Measurements from ENCODE around the gene MCM3AP.
A peak's percentile ranks its signal among the peaks of the same experiment; 100 is the strongest.
"Not testable (repeated sequence)": the region's sequence is repeated elsewhere in the genome, so short reads cannot be mapped to it uniquely, and the experiment has no call there.

MCM3AP gene

GRCh38 chr21:46243325-46243724, 42.1 kb downstream of the MCM3AP start:
- no peak overlapping the region for H3K27ac ChIP-seq (ENCODE audit: low read length)
- H3K9me3 ChIP-seq (ENCODE audit: control insufficient read depth, insufficient read depth, low read length): no peaks in the 10 kb centered on the region
- H3K27me3 ChIP-seq (ENCODE audit: control insufficient read depth, insufficient read depth, low read length): no peaks in the 10 kb centered on the region
- no peak overlapping the region for H3K4me3 ChIP-seq (ENCODE audit: low read length)
- WGBS (ENCODE audit: insufficient coverage, insufficient read length): no CpG with 5 or more reads among the region's 8 CpGs
- DNase-seq (ENCODE audit: low read depth, low spot score): no peak
- no peaks in the 10 kb centered on the region for H3K4me1 ChIP-seq (ENCODE audit: control insufficient read depth, insufficient read depth, low read length)
- peaks cover 43% of the 10 kb centered on the region for H3K36me3 ChIP-seq (ENCODE audit: control insufficient read depth, insufficient read depth, low read length)

- WGBS (ENCODE audit: insufficient coverage, insufficient read length): no CpG with 5 or more reads among the region's 1 CpG
- H3K4me1 ChIP-seq (ENCODE audit: control insufficient read depth, insufficient read depth, low read length); H3K27me3 ChIP-seq (ENCODE audit: control insufficient read depth, insufficient read depth, low read length); H3K4me3 ChIP-seq (ENCODE audit: low read length); H3K27ac ChIP-seq (ENCODE audit: low read length); DNase-seq (ENCODE audit: low read depth, low spot score); H3K9me3 ChIP-seq (ENCODE audit: control insufficient read depth, insufficient read depth, low read length): not testable (repeated sequence)
- peaks cover 42% of the 10 kb centered on the region for H3K36me3 ChIP-seq (ENCODE audit: control insufficient read depth, insufficient read depth, low read length)
These were observed 43.8 kb downstream of the MCM3AP start for GRCh38 chr21:46241577-46241976.

GRCh38 chr21:46239817-46240325, 45.5 kb downstream of the MCM3AP start:
- no peaks in the 10 kb centered on the region for H3K27me3 ChIP-seq (ENCODE audit: control insufficient read depth, insufficient read depth, low read length)
- no peak overlapping the region for H3K4me3 ChIP-seq (ENCODE audit: low read length)
- H3K36me3 ChIP-seq (ENCODE audit: control insufficient read depth, insufficient read depth, low read length): peaks cover 33% of the 10 kb centered on the region
- no peak overlapping the region for H3K27ac ChIP-seq (ENCODE audit: low read length)
- DNase-seq (ENCODE audit: low read depth, low spot score): no peak
- no peaks in the 10 kb centered on the region for H3K4me1 ChIP-seq (ENCODE audit: control insufficient read depth, insufficient read depth, low read length)
- H3K9me3 ChIP-seq (ENCODE audit: control insufficient read depth, insufficient read depth, low read length): no peaks in the 10 kb centered on the region
- WGBS (ENCODE audit: insufficient coverage, insufficient read length): no CpG with 5 or more reads among the region's 7 CpGs

GRCh38 chr21:46237474-46237873, 47.9 kb downstream of the MCM3AP start:
- Histone ChIP-seq H3K4me3 (ENCODE audit: low read length) (no peak overlapping the region), H3K27ac (ENCODE audit: low read length) (no peak overlapping the region), H3K4me1 (ENCODE audit: control insufficient read depth, insufficient read depth, low read length) (no peaks in the 10 kb centered on the region), H3K9me3 (ENCODE audit: control insufficient read depth, insufficient read depth, low read length) (no peaks in the 10 kb centered on the region), H3K27me3 (ENCODE audit: control insufficient read depth, insufficient read depth, low read length) (no peaks in the 10 kb centered on the region), H3K36me3 (ENCODE audit: control insufficient read depth, insufficient read depth, low read length) (peaks cover 21% of the 10 kb centered on the region)
- DNase-seq (ENCODE audit: low read depth, low spot score): no peak
- no CpG with 5 or more reads among the region's 5 CpGs for WGBS (ENCODE audit: insufficient coverage, insufficient read length)

GRCh38 chr21:46234436-46234950, 50.9 kb downstream of the MCM3AP start:
- Histone ChIP-seq H3K36me3 (ENCODE audit: control insufficient read depth, insufficient read depth, low read length) (peaks cover 14% of the 10 kb centered on the region; the same call in 1 of the 2 replicates), H3K4me1 (ENCODE audit: control insufficient read depth, insufficient read depth, low read length) (no peaks in the 10 kb centered on the region), H3K27me3 (ENCODE audit: control insufficient read depth, insufficient read depth, low read length) (no peaks in the 10 kb centered on the region), H3K27ac (ENCODE audit: low read length) (no peak overlapping the region), H3K9me3 (ENCODE audit: control insufficient read depth, insufficient read depth, low read length) (no peaks in the 10 kb centered on the region), H3K4me3 (ENCODE audit: low read length) (no peak overlapping the region)
- DNase-seq (ENCODE audit: low read depth, low spot score): no peak
- no CpG with 5 or more reads among the region's 5 CpGs for WGBS (ENCODE audit: insufficient coverage, insufficient read length)

DNA sequence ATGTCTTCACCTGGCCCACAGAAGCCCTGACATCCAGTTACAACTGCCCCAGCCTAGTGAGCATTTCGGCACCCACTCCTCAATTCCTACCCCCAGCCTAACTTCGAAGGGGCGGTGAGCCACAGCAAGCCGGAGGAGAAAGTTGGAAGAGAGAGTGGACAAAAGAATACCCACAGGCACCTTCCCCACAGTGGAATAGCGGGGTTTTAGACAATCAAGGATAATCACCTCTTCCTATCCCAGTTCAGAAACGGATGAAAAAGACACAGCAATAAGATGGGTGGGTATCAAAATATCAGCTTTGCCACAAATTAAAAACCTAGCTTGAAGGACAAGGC, 55.5 kb downstream of the MCM3AP start:
- WGBS (ENCODE audit: insufficient coverage, insufficient read length): no CpG with 5 or more reads among the region's 6 CpGs
- DNase-seq (ENCODE audit: low read depth, low spot score): no peak
- no peak overlapping the region for H3K27ac ChIP-seq (ENCODE audit: low read length)
- no peaks in the 10 kb centered on the region for H3K27me3 ChIP-seq (ENCODE audit: control insufficient read depth, insufficient read depth, low read length)
- no peaks in the 10 kb centered on the region; the same call in 1 of the 2 replicates for H3K4me1 ChIP-seq (ENCODE audit: control insufficient read depth, insufficient read depth, low read length)
- no peaks in the 10 kb centered on the region for H3K9me3 ChIP-seq (ENCODE audit: control insufficient read depth, insufficient read depth, low read length)
- peaks cover 6% of the 10 kb centered on the region; the same call in 1 of the 2 replicates for H3K36me3 ChIP-seq (ENCODE audit: control insufficient read depth, insufficient read depth, low read length)
- H3K4me3 ChIP-seq (ENCODE audit: low read length): peak overlapping the region; percentile 58; the same call in 1 of the 2 replicates

DNA sequence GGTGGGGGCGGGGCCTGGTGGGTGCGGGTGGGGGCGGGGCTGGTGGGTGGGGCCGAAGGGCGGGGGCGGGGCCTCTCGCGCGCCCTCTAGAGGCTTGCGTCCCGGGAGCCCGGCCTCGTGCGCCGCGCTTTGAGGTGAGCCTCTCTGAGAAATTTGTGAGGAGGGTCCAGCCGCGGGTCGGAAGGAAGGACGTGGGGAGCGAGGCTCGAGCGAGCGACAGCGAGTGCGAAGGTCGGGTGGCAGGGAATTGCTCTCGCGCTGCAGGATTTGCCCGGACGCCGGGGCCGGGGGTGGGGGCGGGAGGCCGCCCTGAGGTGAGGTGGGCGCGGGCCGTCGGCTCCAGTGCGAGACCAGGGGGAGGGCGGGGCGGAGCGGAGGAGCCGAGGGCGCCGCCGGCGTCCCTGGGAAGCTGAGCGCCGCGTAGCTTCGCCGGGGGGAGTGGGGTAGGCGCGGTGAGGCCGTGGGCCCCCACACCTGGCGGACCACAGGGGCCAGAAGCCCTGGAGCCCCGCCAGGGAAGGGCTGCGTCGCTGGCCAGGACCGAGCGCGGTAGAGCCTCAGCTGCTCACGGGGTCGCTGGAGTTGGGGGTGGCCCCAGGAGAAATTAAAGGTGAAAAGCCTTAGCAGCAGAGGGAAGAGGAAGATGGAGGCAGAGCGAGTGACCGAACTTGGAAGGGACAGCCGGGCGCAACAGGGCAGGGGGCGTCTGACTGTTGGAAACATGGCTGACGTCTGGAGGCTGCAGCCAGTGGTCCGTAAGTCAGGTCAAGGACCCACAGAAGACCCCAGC, 56.1 kb downstream of the MCM3AP start:
- no peak for DNase-seq (ENCODE audit: low read depth, low spot score)
- WGBS (ENCODE audit: insufficient coverage, insufficient read length): no CpG with 5 or more reads among the region's 72 CpGs
- H3K4me3 ChIP-seq (ENCODE audit: low read length): peak overlapping the region; percentile 58
- H3K36me3 ChIP-seq (ENCODE audit: control insufficient read depth, insufficient read depth, low read length): peaks cover 1% of the 10 kb centered on the region; the same call in 1 of the 2 replicates
- no peaks in the 10 kb centered on the region for H3K27me3 ChIP-seq (ENCODE audit: control insufficient read depth, insufficient read depth, low read length)
- H3K4me1 ChIP-seq (ENCODE audit: control insufficient read depth, insufficient read depth, low read length): no peaks in the 10 kb centered on the region; the same call in 1 of the 2 replicates
- no peaks in the 10 kb centered on the region for H3K9me3 ChIP-seq (ENCODE audit: control insufficient read depth, insufficient read depth, low read length)
- no peak overlapping the region for H3K27ac ChIP-seq (ENCODE audit: low read length)

DNA sequence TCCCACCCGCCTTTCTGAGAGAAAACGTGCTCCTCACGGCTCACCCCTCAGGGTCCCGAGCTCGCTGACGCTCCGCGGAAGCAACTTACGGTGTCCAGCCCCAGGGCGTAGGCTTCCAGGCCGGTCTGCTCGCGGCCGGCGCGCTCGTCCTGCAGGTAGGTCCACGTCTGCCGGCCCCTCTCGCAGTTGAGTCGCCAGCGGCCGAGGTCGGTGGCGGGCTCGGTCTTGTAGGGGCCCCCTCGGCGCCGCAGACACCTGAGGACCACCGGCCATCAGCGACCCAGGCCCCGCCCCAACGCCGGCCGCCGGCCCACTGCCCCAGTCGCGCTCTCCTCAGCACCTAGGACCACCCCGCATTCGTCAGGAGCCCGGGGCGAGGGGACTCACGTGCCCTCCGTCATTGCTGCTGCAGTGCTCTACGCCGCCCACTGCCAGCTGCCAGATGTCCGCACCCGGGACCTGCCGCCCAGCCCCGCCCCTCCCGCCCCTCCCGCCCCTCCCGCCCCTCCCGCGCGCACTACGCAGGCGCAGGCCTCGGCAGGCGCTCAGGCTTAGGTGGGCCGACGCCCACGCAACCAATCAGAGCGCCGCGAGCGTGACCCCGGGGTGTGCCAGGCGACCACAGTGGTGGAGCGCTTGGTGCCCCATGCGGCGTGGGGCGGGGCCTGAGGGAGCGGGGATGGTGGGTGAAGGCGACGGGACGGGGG, 56.9 kb downstream of the MCM3AP start, which contains the start of gene LSS:
Gene LSS, minus strand, starts transcription at position 430 of the 707 bp plus-strand sequence. Its CDS starts 29 bp downstream, at position 401.
- no CpG with 5 or more reads among the region's 77 CpGs for WGBS (ENCODE audit: insufficient coverage, insufficient read length)
- Histone ChIP-seq H3K27ac (ENCODE audit: low read length) (no peak within 1 kb of the TSS), H3K9me3 (ENCODE audit: control insufficient read depth, insufficient read depth, low read length) (no peaks in the 10 kb centered on the region), H3K4me3 (ENCODE audit: low read length) (peak within 1 kb of the TSS; percentile 58), H3K27me3 (ENCODE audit: control insufficient read depth, insufficient read depth, low read length) (no peaks in the 10 kb centered on the region), H3K36me3 (ENCODE audit: control insufficient read depth, insufficient read depth, low read length) (no peaks in the 10 kb centered on the region; the same call in 1 of the 2 replicates), H3K4me1 (ENCODE audit: control insufficient read depth, insufficient read depth, low read length) (no peaks in the 10 kb centered on the region; the same call in 1 of the 2 replicates)
- peak; percentile 89 for DNase-seq (ENCODE audit: low read depth, low spot score)

GRCh38 chr21:46227811-46228344, 57.5 kb downstream of the MCM3AP start:
- no peak for DNase-seq (ENCODE audit: low read depth, low spot score)
- WGBS (ENCODE audit: insufficient coverage, insufficient read length): no CpG with 5 or more reads among the region's 20 CpGs
- Histone ChIP-seq H3K36me3 (ENCODE audit: control insufficient read depth, insufficient read depth, low read length) (no peaks in the 10 kb centered on the region; the same call in 1 of the 2 replicates), H3K9me3 (ENCODE audit: control insufficient read depth, insufficient read depth, low read length) (no peaks in the 10 kb centered on the region), H3K27me3 (ENCODE audit: control insufficient read depth, insufficient read depth, low read length) (no peaks in the 10 kb centered on the region), H3K4me1 (ENCODE audit: control insufficient read depth, insufficient read depth, low read length) (no peaks in the 10 kb centered on the region; the same call in 1 of the 2 replicates), H3K4me3 (ENCODE audit: low read length) (peak overlapping the region; percentile 58; the same call in 1 of the 2 replicates), H3K27ac (ENCODE audit: low read length) (no peak overlapping the region)
